ENCODE data around the gene UBA5. TPM values are rescaled to one million over a fixed set of nuclear protein-coding genes. Genes with fewer than 3 reads are reported as not detected.

Gene UBA5
- total and polyA plus RNA-seq, 4 donors: 15.3 to 51.9 (median 36.0) TPM

GRCh38 chr3:132657869-132658747, 2.0 kb upstream of the UBA5 start:
- Histone ChIP-seq H3K9ac (ENCODE audit: low read depth in 1 of 2, low read length in 2 of 2) (peak overlapping the region; percentile 85 to 98), H3K36me3 (ENCODE audit: control insufficient read depth in 4 of 4, insufficient read depth in 3 of 4, low read depth in 1 of 4, low read length in 3 of 4) (peaks cover 0 to 3% (median 0%) of the 10 kb centered on the region in 4 donors), H3K27ac (ENCODE audit: low read depth in 1 of 2, low read length in 2 of 2) (peak overlapping the region; percentile 92 to 99), H3K4me3 (ENCODE audit: low read depth in 1 of 3, low read length in 3 of 3) (peak overlapping the region; percentile 57 to 90 (median 78)), H3K27me3 (ENCODE audit: control insufficient read depth in 4 of 4, insufficient read depth in 4 of 4, low read length in 3 of 4) (no peaks in the 10 kb centered on the region), H3K4me1 (ENCODE audit: control insufficient read depth in 4 of 4, insufficient read depth in 4 of 4, low read length in 3 of 4) (peaks cover 5 to 61% (median 30%) of the 10 kb centered on the region in 4 donors), H3K9me3 (ENCODE audit: control insufficient read depth in 4 of 4, low read length in 3 of 4) (no peaks in the 10 kb centered on the region)
- TF ChIP-seq GABPA (IDR thresholded peaks at IDR 0.05 in 1 of 2, conservative IDR thresholded peaks at IDR 0.05 in 1 of 2): no peak
- TF ChIP-seq, protein P1, sequence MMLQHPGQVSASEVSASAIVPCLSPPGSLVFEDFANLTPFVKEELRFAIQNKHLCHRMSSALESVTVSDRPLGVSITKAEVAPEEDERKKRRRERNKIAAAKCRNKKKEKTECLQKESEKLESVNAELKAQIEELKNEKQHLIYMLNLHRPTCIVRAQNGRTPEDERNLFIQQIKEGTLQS (IDR thresholded peaks at IDR 0.05): no peak
- peak; percentile 34 for TF ChIP-seq TAF1 (conservative IDR thresholded peaks at IDR 0.05)
- peak; percentile 52 for TF ChIP-seq ZBTB33 (IDR thresholded peaks at IDR 0.05)
- TF ChIP-seq RAD21 (IDR thresholded peaks at IDR 0.05): peak in 1 of 2 donors; percentile 14
- peak; percentile 97 for TF ChIP-seq SP1 (IDR thresholded peaks at IDR 0.05)
- peak; percentile 96 for TF ChIP-seq HNF4G (IDR thresholded peaks at IDR 0.05)
- TF ChIP-seq YY1 (IDR thresholded peaks at IDR 0.05): peak; percentile 62
- peak; percentile 98 to 99 for TF ChIP-seq HNF4A (conservative IDR thresholded peaks at IDR 0.05)
- peak in 1 of 2 donors; percentile 58 for TF ChIP-seq JUND (IDR thresholded peaks at IDR 0.05)
- TF ChIP-seq RXRA (IDR thresholded peaks at IDR 0.05): peak; percentile 67 to 79
- TF ChIP-seq FOXA2 (IDR thresholded peaks at IDR 0.05): no peak
- TF ChIP-seq, protein P2, sequence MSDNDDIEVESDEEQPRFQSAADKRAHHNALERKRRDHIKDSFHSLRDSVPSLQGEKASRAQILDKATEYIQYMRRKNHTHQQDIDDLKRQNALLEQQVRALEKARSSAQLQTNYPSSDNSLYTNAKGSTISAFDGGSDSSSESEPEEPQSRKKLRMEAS (IDR thresholded peaks at IDR 0.05): peak; percentile 62
- TF ChIP-seq FOXA1 (IDR thresholded peaks at IDR 0.05): no peak
- peak; percentile 24 for TF ChIP-seq NR2F2 (IDR thresholded peaks at IDR 0.05)
- TF ChIP-seq REST (IDR thresholded peaks at IDR 0.05): peak; percentile 73
- no peak for DNase-seq (ENCODE audit: low spot score)
- WGBS: 39% methylated on average over 8 of the region's 8 CpGs

- peaks cover 5 to 61% (median 28%) of the 10 kb centered on the region in 4 donors for H3K4me1 ChIP-seq (ENCODE audit: control insufficient read depth in 4 of 4, insufficient read depth in 4 of 4, low read length in 3 of 4)
- H3K27me3 ChIP-seq (ENCODE audit: control insufficient read depth in 4 of 4, insufficient read depth in 4 of 4, low read length in 3 of 4): no peaks in the 10 kb centered on the region
- H3K9me3 ChIP-seq (ENCODE audit: control insufficient read depth in 4 of 4, low read length in 3 of 4): no peaks in the 10 kb centered on the region
- 4% methylated on average over 7 of the region's 7 CpGs for WGBS
- H3K9ac ChIP-seq (ENCODE audit: low read depth in 1 of 2, low read length in 2 of 2): peak overlapping the region; percentile 85 to 98
- peak overlapping the region; percentile 57 to 90 (median 78) for H3K4me3 ChIP-seq (ENCODE audit: low read depth in 1 of 3, low read length in 3 of 3)
- peak overlapping the region; percentile 92 to 99 for H3K27ac ChIP-seq (ENCODE audit: low read depth in 1 of 2, low read length in 2 of 2)
- DNase-seq (ENCODE audit: low spot score): no peak
- peaks cover 0 to 3% (median 0%) of the 10 kb centered on the region in 4 donors for H3K36me3 ChIP-seq (ENCODE audit: control insufficient read depth in 4 of 4, insufficient read depth in 3 of 4, low read depth in 1 of 4, low read length in 3 of 4)
- TF ChIP-seq REST (IDR thresholded peaks at IDR 0.05): no peak
- no peak for TF ChIP-seq NR2F2 (IDR thresholded peaks at IDR 0.05)
- TF ChIP-seq TAF1 (conservative IDR thresholded peaks at IDR 0.05): no peak
- TF ChIP-seq ZBTB33 (IDR thresholded peaks at IDR 0.05): no peak
- TF ChIP-seq HNF4A (conservative IDR thresholded peaks at IDR 0.05): no peak
- no peak for TF ChIP-seq RXRA (IDR thresholded peaks at IDR 0.05)
- no peak for TF ChIP-seq EGR1 (IDR thresholded peaks at IDR 0.05; ENCODE audit: low read depth in 2 of 2)
- no peak for TF ChIP-seq GABPA (IDR thresholded peaks at IDR 0.05 in 1 of 2, conservative IDR thresholded peaks at IDR 0.05 in 1 of 2)
These were observed 1.1 kb upstream of the UBA5 start for GRCh38 chr3:132659000-132659364.

Measured in liver (tissue), 9 donors.